B cell (primary cell): ENCODE measurements around the gene ANKRD65. TPM values are rescaled to one million over a fixed set of nuclear protein-coding genes. Genes with fewer than 3 reads are reported as not detected.

Experiments
- ATAC-seq: fragments of 200-7000 bp; cut with Tn5 transposase; one replicate; pipeline ENCODE4 v1.10.0; 2021; ENCODE audit warnings: low read depth, mild to moderate bottlenecking, moderate number of reproducible peaks, moderate library complexity
- CTCF ChIA-PET: fragments of 350-600 bp; sonication (Branson Sonifier 250); formaldehyde crosslinking; loops from one replicate; lab custom pipeline; 2021; ENCODE audit warnings: antibody characterized with exemption, inconsistent platforms; lab: Charles Lee
- POLR2A ChIA-PET: fragments of 350-600 bp; sonication (Branson Sonifier 250); formaldehyde crosslinking; loops from one replicate; lab custom pipeline; 2021; ENCODE audit warnings: antibody characterized with exemption; lab: Charles Lee
- DNase-seq: peaks from one replicate; pipeline ENCODE4 v3.0.0; 2013
- H2AFZ ChIP-seq: 2 replicates; pipeline ENCODE4 v1.6.1; 2012; ENCODE audit warnings: mild to moderate bottlenecking, low read depth, low read length; ENCODE audit not compliant: insufficient read depth, poor library complexity, severe bottlenecking
- H3K27ac ChIP-seq, 2 donors: 1 replicate in 1 of 2; 2 replicates in 1 of 2; pipeline ENCODE4 v1.5.1; 2012 to 2013; ENCODE audit warnings: low read length in 2 of 2, mild to moderate bottlenecking in 2 of 2, moderate library complexity in 1 of 2
- H3K27me3 ChIP-seq, 4 experiments: fragments of 200-600 bp in 1 of 4; sonication (generic) in 1 of 4; replicated peaks in 1 of 4; 1 replicate in 2 of 4; 2 replicates in 2 of 4; pipeline versions ENCODE4 v1.6.1 to v1.7.0; 2013 to 2016; ENCODE audit warnings: low read length in 3 of 4, mild to moderate bottlenecking in 2 of 4, mixed read lengths in 1 of 4, moderate library complexity in 1 of 4; ENCODE audit not compliant: insufficient read depth in 4 of 4, control insufficient read depth in 3 of 4; ENCODE audit errors: control extremely low read depth in 1 of 4
- H3K36me3 ChIP-seq, 2 experiments: replicated peaks in 1 of 2; 1 replicate in 1 of 2; 2 replicates in 1 of 2; pipeline versions ENCODE4 v1.6.1 to v1.7.1; 2013; ENCODE audit warnings: low read length in 1 of 2; ENCODE audit not compliant: insufficient read depth in 2 of 2, control insufficient read depth in 1 of 2; ENCODE audit errors: control extremely low read depth in 1 of 2, extremely low read depth in 1 of 2
- H3K4me1 ChIP-seq, 2 donors: fragments of 200-600 bp in 1 of 2; sonication (generic) in 1 of 2; 1 replicate in 1 of 2; 2 replicates in 1 of 2; pipeline versions ENCODE4 v1.5.1 to v1.6.1; 2013 to 2017; ENCODE audit warnings: low read length in 2 of 2; ENCODE audit not compliant: control insufficient read depth in 2 of 2, insufficient read depth in 2 of 2
- H3K4me2 ChIP-seq: replicated peaks from 2 replicates; pipeline ENCODE3; 2012; ENCODE audit warnings: mild to moderate bottlenecking, low read depth, low read length; ENCODE audit not compliant: poor library complexity, severe bottlenecking
- H3K4me3 ChIP-seq, 5 experiments: fragments of 200-600 bp in 1 of 5; sonication (generic) in 1 of 5; 1 replicate in 3 of 5; 2 replicates in 2 of 5; pipeline versions ENCODE4 v1.5.1 to v1.7.0; 2011 to 2016; ENCODE audit warnings: low read length in 4 of 5, mild to moderate bottlenecking in 4 of 5, low read depth in 2 of 5, control low read depth in 1 of 5, moderate library complexity in 1 of 5; ENCODE audit not compliant: insufficient read depth in 1 of 5; ENCODE audit errors: control extremely low read depth in 1 of 5, extremely low read depth in 1 of 5
- H3K79me2 ChIP-seq: fragments of 200-600 bp; sonication (generic); one replicate; pipeline ENCODE4 v1.6.0; 2016; ENCODE audit warnings: low read length; ENCODE audit not compliant: control insufficient read depth, insufficient read depth
- H3K9ac ChIP-seq: fragments of 200-600 bp; sonication (generic); 2 replicates; pipeline ENCODE4 v1.6.1; 2017; ENCODE audit warnings: mild to moderate bottlenecking, low read length, moderate library complexity
- H3K9me3 ChIP-seq, 3 donors: one replicate each; pipeline versions ENCODE4 v1.6.1 to v1.7.1; 2013; ENCODE audit warnings: low read length in 2 of 3; ENCODE audit not compliant: control insufficient read depth in 2 of 3, insufficient read depth in 1 of 3; ENCODE audit errors: control extremely low read depth in 1 of 3
- H4K20me1 ChIP-seq: 2 replicates; pipeline ENCODE4 v1.6.0; 2012; ENCODE audit warnings: mild to moderate bottlenecking, low read length; ENCODE audit not compliant: insufficient read depth, control insufficient read depth, poor library complexity, severe bottlenecking
- H3K27ac Mint-ChIP-seq: one replicate; pipeline ENCODE4 v1.8.0; 2021; ENCODE audit warnings: mixed read lengths
- H3K27me3 Mint-ChIP-seq: one replicate; pipeline ENCODE4 v1.8.0; 2021; ENCODE audit warnings: mixed read lengths
- H3K4me1 Mint-ChIP-seq: one replicate; pipeline ENCODE4 v1.8.0; 2021; ENCODE audit warnings: mixed read lengths
- H3K4me3 Mint-ChIP-seq: one replicate; pipeline ENCODE4 v1.8.0; 2021; ENCODE audit warnings: mixed read lengths
- H3K9me3 Mint-ChIP-seq: one replicate; pipeline ENCODE4 v1.8.0; 2022; ENCODE audit warnings: mixed read lengths; ENCODE audit not compliant: insufficient read depth
- CTCF ChIP-seq: fragments of 200-600 bp; IDR thresholded peaks from one replicate; pipeline ENCODE4 v1.8.0; 2022; ENCODE audit warnings: antibody characterized with exemption, mild to moderate bottlenecking
- EZH2 ChIP-seq: IDR thresholded peaks from 2 replicates; pipeline ENCODE4 v1.6.1; 2012; ENCODE audit warnings: borderline replicate concordance, low read depth, mild to moderate bottlenecking, moderate library complexity, low read length; ENCODE audit not compliant: insufficient read depth, poor library complexity, severe bottlenecking
- WGBS: methylation state at CpG from one replicate; pipeline ENCODE4 v1.1.5; 2013; ENCODE audit warnings: missing lambda C conversion rate; ENCODE audit not compliant: insufficient coverage; 5-methylcytosine and 5-hydroxymethylcytosine counted together
- intact Hi-C: fragments of 100-400 bp; cut with micrococcal nuclease; formaldehyde crosslinking; loops from one replicate; pipeline ENCODE4 v1.10.0; 2022
- polyA plus RNA-seq: library from polyadenylated mRNA; depleted of rRNA; stranded (reverse); fragments of >200 nt; gene quantifications from 2 replicates; pipeline ENCODE4 v1.2.3, GENCODE V29; 2012
- total RNA-seq, 2 donors: library from RNA; stranded (reverse); fragments of 120-200 nt in 1 of 2; gene quantifications; 1 replicate in 1 of 2; 2 replicates in 1 of 2; pipeline versions ENCODE4 v1.2.3 to v1.2.4, GENCODE V29; 2013 to 2022

Gene ANKRD65
- total and polyA plus RNA-seq, 2 donors (not counting 1 experiment from before 2014, with no cell fraction given): 0.12 TPM; not detected in 1

DNA sequence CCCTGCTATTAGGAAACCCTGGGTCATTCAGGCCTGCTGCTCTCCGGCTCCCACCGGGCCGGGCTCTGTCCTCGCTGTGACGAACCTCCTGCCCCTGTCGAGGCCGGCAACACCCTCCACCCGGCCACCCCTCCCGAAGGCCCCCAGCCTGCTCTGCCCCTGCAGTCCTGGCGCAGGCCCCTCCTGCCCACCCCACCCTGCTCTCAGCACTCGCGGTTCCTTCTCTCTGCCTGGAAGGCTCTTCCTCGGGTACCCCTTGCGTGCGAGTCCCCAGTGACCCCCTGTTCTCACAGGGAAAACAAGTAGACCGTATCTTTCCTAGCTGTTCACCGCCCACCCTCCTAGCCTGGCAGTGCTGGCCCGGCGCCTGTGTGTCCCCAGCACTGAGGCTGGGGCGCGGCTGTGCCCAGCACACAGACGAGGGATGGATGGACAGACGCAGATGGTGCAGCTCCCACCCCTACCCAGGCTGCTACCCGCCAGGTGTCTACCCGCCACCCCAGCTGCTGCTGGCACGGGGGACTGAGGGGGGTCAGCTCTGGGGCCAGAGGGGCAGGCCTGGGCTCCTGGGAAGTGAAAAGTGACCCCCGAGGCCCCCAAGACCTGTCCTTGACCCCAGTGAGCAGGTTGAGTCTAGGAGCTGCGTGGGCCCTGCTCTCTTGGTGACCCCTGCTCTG, 11.3 kb upstream of the ANKRD65 start:
- Histone ChIP-seq H3K79me2 (no peaks in the 10 kb centered on the region), H3K4me3 (no peak overlapping the region), H3K27me3 (peaks cover 0 to 64% (median 31%) of the 10 kb centered on the region in 4 experiments), H2AFZ (no peak overlapping the region), H3K27ac (no peak overlapping the region), H3K4me1 (peaks cover 35% of the 10 kb centered on the region in 2 donors), H3K9ac (no peak overlapping the region), H4K20me1 (no peaks in the 10 kb centered on the region), H3K36me3 (no peaks in the 10 kb centered on the region), H3K9me3 (peaks cover 0 to 34% (median 0%) of the 10 kb centered on the region in 3 donors), H3K4me2 (no peak overlapping the region)
- intact Hi-C loops: no loop called here
- ChIA-PET CTCF (no interaction called here), POLR2A (no interaction called here)
- H3K4me1 Mint-ChIP-seq: peaks cover 14% of the 10 kb centered on the region
- no peak overlapping the region for H3K4me3 Mint-ChIP-seq
- WGBS: 59% methylated on average over 28 of the region's 28 CpGs
- TF ChIP-seq CTCF: no peak
- TF ChIP-seq EZH2: no peak
- ATAC-seq (no peak), DNase-seq (peak; percentile 21)
- no peak overlapping the region for H3K27ac Mint-ChIP-seq
- H3K9me3 Mint-ChIP-seq: no peaks in the 10 kb centered on the region
- H3K27me3 Mint-ChIP-seq: peaks cover 29% of the 10 kb centered on the region

- peaks cover 0 to 33% (median 0%) of the 10 kb centered on the region in 3 donors for H3K9me3 ChIP-seq
- H3K4me3 ChIP-seq: no peak overlapping the region
- no peak for TF ChIP-seq EZH2
- no peak for TF ChIP-seq CTCF
- peaks cover 0 to 58% (median 26%) of the 10 kb centered on the region in 4 experiments for H3K27me3 ChIP-seq
- peaks cover 29% of the 10 kb centered on the region for H3K27me3 Mint-ChIP-seq
- ATAC-seq: no peak
- no peaks in the 10 kb centered on the region for H4K20me1 ChIP-seq
- H3K4me1 ChIP-seq: peaks cover 31 to 35% of the 10 kb centered on the region in 2 donors
- no peaks in the 10 kb centered on the region for H3K9me3 Mint-ChIP-seq
- H3K4me2 ChIP-seq: no peak overlapping the region
- H3K27ac Mint-ChIP-seq: no peak overlapping the region
- no peak overlapping the region for H3K4me3 Mint-ChIP-seq
- ChIA-PET POLR2A (no interaction called here), CTCF (no interaction called here)
- no peaks in the 10 kb centered on the region for H3K79me2 ChIP-seq
- WGBS: 69% methylated on average over 3 of the region's 5 CpGs
- H2AFZ ChIP-seq: no peak overlapping the region
- H3K27ac ChIP-seq: no peak overlapping the region
- peaks cover 14% of the 10 kb centered on the region for H3K4me1 Mint-ChIP-seq
- DNase-seq: peak; percentile 9
- no peak overlapping the region for H3K9ac ChIP-seq
- intact Hi-C loops: no loop called here
- H3K36me3 ChIP-seq: no peaks in the 10 kb centered on the region
Observed at GRCh38 chr1:1431845-1432273, 10.8 kb upstream of the ANKRD65 start.
